22Rv1 (cell line): ENCODE results near the gene CD84.

Source experiments
- CTCF ChIP-seq: fragments of 450-650 bp; IDR thresholded peaks from 2 replicates; pipeline ENCODE4 v1.5.1; 2017; ENCODE audit warnings: mild to moderate bottlenecking
- ZFX ChIP-seq: fragments of 450-650 bp; IDR thresholded peaks from 2 replicates; pipeline ENCODE4 v1.6.1; 2017; ENCODE audit warnings: antibody characterized with exemption, borderline replicate concordance

DNA sequence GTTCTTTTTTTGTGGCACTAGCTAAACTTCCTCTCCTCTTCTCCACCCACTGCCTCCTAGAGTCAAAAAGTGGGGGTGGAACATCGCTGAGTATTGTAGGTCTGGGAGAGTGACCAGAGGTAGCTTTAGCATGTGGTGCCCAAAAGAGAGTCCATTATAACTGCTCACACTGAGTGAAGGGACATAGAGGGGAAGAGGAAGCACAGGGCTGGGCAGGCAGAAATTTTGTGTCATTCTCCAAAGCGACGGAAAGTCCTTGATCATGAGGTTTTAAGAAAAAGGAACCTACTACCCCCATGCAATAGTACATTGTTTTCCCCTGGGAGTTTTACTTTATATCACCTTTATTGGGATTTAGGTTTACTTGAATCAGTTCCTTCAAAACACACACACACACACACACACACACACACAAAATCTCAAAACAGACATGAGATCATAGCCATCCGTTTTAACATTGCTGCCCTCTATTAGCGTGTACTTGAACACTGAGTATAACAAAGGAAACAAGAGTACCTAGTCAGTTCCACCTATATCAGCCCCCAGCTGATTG, 4.1 kb downstream of the CD84 start:
- no peak for TF ChIP-seq CTCF
- TF ChIP-seq ZFX: no peak
